HL-60/S4 treated with retinoic acid at 250 ng/mL for 4 days and 3 days (cell line): ENCODE results near the gene PRRG1.
"Not testable (repeated sequence)": the region's sequence is repeated elsewhere in the genome, so short reads cannot be mapped to it uniquely, and the experiment has no call there.

Experiments
- in situ Hi-C: fragments of 300-500 bp; cut with MboI; formaldehyde crosslinking; loops from 2 replicates; pipeline ENCODE4 v1.7.0; 2022; ENCODE audit warnings: low sequenced_read_pairs

The PRRG1 gene

DNA sequence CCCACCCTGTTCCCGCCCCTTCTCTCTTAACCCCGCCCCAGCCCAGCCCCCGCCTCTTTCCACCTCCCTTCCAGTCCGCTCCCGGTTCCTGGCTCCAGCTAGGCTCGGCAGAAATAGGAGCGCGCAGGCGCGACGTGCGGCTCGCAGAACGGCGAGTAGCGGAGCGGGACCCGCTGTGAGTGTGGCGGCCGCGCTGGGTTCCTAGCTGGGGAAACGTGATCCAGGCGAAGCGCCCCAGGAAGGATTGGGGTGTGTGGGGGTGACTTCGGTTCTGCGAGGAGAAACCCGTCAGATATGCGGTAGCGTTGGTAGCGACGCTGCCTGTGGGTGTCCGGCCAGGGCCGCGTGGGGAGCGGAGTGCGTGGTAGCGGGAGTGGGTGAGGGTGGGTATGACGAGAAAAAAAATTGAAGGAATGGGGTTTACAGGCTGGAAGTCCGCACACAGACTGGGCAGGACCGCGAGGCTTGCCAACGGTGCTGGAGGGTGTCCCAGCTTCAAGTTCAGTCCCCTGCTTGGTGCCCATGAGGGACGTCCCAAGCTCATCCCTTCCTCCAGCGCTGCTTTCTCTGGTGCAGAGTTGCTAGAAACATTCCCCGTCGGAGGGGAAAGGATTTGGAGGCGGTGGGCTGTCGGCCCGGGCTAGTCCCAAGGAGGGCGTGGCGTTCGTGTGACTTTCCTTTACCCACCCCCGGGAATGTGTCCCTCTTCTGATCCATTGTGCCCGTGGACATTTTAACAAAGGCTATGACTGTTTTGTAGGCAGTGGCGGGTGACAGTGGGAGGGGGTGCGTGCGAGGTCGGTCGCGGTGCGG is at the start of gene PRRG1:
TSS of gene PRRG1 (plus strand) at position 144 of the 813 bp plus-strand sequence. CDS start 56,886 bp downstream, outside the sequence.
- in situ Hi-C loops: no loop called here

DNA sequence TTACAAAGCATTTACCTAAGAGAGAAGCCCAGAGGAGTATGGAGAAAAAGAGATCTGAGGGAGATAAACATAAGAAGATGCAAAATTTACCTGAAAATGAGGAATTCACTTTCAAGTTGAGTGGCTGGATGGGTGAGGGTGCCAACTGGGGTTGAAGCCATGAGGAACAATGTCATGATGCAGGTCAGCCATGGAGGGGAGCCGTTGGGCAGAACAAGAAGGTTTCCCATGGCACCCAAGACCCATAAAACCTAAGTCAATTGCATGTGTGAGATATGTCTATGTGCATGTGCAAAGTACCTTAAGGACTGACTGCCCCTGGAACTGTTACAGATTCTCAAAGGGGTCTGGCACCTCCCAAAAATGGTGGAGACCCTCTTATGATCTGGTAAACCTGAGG is 46.6 kb upstream of the PRRG1 start:
- in situ Hi-C loops: no loop called here

DNA sequence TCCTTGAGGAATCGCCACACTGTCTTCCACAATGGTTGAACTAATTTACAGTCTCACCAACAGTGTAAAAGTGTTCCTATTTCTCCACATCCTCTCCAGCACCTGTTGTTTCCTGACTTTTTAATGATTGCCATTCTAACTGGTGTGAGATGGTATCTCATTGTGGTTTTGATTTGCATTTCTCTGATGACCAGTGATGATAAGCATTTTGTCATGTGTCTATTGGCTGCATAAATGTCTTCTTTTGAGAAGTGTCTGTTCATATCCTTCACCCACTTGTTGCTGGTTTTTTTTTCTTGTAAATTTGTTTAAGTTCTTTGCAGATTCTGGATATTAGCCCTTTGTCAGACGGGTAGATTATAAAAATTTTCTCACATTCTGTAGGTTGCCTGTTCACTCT is 43.9 kb upstream of the PRRG1 start:
- in situ Hi-C loops: not testable (repeated sequence)

DNA sequence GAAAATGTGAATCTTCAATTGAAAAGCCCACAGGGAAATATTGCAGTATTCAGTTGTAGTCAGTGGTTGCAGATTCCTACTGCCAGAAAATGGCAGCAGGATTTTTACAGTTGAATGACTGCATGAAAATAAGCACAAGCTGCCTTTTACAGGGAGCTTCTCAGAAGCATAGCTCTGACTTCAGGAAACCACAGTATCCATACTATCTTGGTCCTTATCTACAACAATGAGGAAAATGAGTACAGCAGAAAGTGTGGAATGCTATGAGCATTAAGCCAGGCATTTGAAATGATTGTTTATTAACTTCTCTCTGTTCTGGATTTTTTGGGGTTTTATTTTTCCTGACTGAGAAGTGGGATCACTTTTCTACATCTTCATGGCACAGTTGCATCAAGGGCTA is 34.6 kb upstream of the PRRG1 start:
- in situ Hi-C loops: no loop called here

DNA sequence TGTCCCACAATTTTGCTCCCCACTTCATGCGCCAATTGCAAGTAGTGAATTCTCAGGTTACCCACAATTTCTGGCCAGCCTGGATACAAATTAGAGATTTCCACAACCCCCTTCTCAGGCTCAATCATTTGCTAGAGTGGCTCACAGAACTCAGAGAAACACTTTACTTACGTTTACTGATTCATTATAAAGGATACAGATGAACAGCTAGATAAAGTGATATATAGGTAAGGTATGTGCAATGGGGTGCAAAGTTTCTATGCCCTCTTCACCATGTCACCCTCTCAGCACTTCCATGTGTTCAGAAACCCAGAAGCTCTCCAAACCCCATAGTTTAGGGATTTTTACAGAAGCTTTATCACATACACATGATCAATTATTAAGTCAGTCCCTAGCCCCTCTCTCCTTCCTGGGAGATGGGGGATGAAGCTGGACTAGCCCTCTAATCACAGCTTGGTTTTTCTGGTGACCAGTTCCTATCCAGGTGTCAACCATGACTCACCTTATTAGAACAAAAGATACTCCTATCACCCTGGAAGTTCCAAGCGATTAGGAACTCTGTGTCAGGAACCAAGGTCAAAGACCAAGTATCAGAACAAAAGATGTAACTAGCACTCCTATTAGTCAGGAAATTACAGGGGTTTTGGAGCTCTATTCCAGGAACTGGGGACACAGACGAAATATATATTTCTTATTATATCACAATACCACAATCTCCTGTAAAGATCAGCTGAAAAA is 33.5 kb upstream of the PRRG1 start:
- in situ Hi-C loops: no loop called here

DNA sequence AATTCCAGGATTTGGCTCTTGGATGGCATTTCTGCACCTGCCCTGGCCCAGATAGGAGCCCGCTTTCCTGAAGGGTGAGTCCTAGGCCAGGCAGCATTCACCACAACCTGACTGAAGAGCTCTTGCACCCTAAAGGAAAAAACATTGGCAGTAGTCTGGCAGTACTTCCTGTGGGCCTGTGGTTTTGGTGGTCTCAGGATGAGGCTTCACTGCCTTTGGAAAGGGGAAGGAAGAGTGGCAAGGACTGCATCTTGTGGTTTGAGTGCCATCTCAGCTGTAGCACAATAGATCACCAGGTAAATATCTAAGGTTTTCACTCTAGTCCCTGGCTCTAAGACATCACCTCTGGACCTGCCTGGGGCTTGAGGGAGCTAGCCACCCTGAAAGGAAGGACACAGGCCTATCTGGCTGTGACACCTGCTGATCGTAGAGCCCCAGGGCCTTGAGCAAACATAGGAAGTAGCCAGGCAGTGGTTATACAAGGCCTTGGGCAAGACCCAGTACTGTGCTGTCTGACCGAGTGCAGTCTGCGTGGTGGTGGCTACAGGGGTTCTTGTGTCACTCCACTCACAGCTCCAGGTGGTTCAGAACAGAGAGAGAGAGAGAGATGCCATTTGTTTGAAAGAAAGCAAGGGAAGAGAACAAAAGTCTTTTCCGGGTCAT is 28.5 kb upstream of the PRRG1 start:
- in situ Hi-C loops: no loop called here

DNA sequence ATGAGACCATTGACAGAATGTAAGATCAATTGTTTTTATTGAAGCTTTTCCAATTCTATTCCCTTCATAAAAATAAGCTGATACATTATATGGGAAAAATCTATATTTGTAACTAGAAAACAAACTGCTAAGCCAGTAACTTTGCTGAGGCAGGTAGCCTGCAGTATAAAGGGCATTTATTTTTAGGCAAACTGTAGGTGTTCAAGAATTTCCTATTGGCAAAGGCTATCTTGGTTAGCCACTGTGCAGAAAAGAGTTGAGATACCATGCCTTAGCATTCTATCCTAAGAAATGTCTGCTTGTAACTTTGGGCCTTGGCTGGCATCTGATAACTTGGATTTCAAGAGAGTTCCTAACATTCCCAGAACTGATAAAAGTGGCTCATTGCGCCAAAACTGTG is 18.5 kb upstream of the PRRG1 start:
- in situ Hi-C loops: no loop called here

DNA sequence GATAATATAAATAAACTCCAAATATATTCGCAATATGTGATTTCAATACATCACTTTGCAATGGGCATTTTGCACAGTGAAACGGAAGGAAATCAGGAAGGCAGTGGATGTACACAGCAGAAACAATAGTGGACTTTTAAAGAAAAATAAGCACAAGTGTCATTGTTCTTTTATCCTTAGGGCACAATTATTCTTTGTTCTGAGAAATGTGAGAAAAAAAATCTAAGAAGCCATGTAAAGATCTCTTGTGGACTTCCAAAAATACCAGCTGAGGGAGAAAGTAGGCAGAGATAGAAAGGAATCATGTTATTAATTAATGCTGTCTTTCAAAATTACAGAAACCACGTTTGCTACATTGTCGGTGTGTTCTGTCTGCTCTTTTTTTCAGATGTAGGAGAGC is 17.6 kb upstream of the PRRG1 start:
- in situ Hi-C loops: no loop called here

DNA sequence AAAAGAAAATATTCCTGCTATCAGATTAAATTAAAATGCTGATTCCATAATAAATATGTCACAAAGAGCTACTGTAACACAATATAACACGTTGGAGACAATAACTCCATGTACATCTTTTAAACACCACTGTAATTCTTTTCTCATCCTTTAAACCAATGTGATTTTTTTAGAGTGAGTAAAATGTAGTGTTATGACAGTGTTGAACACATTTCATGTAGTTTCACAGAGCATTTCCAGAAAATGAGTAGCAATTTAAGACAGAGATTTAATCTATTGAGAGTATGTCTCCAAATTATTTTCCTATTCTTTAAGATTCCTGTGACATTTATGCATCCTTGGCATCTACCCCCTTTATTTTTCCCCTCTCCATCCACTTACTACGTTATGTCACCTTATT is 17.1 kb upstream of the PRRG1 start:
- in situ Hi-C loops: no loop called here

DNA sequence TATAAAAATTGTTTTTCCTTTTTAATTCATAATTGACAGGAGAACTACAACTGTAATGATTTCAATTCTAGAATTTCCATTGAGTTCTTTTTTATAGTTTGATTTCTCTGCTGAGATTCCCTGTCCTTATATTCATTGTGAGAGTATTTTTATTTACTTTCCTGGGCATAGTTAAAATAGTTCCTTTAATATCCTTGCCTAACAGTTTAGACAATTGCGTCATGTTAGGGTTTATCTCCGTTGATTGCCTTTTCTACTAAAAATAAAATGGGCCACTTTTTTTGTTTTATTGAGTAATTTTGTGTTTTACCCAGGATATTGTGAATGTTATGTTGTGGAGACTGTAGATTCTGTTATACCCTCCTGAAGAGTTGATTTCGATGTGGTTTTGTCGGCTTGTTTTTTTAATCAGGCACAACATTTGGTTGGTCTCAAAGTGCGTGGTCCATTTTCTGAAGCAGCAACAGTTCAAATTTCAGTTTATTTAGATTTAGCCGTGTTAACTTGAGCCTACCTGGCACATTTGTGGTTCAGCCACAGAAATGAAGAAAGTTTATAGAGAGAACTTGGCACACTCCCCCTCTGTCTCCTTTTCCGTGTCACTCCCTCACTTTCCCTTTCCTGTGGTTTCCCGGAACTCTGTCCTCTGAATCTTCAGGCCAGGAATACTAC is 16.0 kb upstream of the PRRG1 start:
- in situ Hi-C loops: no loop called here

DNA sequence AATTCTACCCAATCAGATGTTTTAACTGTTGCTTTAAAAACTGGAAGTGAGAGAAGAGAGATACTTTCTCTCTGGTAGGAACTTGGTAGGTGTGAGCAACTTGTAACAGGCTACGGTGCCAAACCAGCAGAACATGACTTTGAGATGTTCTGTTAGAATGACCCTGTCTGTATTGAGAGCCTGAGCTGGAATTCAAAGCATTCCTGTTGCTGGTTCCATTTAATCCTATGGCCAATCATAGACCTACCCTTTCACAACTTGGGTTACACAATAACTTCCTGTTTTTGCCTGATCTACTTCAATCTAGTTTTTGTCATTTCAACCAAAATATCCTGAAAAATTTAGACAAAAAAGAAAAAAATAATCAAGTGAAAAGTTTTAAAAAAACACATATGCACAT is 1.7 kb upstream of the PRRG1 start:
- in situ Hi-C loops: no loop called here

DNA sequence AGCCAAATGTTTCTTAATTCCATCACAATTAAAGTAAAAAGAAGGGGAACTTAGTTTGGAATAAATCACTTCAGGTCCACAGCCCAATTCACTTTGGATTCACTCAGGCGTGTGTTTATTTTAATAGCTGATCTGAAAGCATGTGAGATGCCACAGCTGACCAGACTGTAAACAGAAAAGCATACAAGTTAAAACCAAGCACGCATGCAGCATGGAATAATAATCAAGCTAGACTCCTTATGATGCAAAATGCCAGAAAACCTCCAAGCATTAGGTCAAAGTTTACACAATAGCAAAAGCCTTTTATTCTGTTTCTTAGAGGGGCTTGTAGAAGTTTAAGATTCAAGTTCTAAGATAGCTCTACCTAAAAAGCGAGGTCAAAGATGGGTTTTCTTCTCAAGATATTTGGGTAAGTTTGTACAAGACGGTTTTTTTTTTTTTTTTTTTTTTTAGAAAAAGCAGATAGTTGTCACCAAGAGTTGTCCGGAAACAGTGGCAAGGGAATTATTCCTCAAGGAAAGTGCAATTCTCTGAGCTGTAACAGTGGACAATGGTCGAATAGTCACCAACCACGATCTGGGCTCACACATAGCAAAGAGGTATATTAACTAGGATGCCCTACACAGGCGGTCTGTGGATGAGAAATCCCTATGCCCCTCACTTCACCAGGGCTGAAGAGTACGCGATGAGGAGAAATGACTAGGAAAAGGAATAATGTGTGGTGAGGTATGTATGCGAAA is 763 bp upstream of the PRRG1 start:
- in situ Hi-C loops: no loop called here

DNA sequence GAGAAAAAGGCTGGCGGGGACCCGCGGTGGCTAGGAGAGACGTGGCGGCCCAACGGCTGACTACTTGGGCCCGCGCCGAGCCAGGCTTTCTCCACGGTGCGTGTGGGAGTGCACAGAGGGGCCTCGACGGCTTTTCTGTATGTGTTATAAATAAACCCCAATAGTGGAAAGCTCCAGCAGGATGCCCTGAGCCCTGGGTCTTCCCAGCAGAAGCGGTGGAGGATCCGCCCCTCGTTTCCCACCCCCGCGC is 268 bp upstream of the PRRG1 start:
- in situ Hi-C loops: no loop called here

DNA sequence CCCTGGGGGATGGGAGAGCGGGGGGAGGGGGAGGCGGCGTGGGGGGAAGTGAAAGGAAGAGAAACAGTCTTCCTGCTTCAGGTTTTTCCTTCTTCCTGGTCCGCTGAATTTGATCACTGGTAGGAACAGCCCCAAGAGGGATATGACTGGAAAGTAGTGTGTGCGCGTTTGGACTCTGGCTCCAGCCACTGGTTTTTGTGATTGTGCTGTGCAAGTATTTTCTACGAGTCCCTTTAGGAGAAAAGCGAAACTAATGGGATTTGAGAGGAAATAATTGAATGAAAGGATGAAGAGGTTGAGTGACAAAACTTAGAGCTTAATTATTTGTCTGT is 836 bp downstream of the PRRG1 start:
- in situ Hi-C loops: no loop called here

DNA sequence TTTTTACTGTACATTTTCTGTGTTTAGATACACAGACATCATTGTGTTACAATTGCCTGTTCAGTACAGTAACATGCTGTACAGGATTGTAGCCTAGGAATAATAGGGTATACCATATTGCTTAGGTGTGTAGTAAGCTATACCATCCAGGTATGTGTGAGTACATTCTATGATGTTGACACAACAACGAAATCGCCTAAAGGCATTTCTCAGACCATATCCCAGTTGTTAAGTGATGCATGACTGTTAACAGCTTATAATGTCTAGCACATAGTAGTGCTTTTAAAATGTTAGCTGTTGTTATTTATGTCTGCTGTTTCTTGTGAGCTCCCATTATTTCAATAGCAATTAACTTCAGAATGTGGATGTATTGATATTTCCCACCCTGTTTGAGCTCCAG is 4.5 kb downstream of the PRRG1 start:
- in situ Hi-C loops: no loop called here

DNA sequence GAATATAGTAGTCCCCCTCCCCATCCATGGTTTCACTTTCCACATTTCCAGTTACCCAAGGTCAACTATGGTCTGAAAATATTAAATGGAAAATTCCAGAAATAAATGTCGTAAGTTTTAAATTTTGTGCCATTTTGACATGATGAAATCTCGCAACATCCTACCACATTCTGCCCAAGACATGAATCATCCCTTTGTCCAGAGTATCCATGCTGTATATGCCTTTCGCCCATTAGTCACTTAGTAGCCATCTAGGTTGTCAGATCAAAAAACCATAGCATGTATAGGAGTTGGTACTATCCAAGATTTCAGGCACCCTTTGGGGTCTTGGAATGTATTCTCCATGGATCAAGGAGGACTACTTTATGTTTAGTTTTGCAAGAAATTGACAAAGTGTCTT is 8.3 kb downstream of the PRRG1 start:
- in situ Hi-C loops: no loop called here

DNA sequence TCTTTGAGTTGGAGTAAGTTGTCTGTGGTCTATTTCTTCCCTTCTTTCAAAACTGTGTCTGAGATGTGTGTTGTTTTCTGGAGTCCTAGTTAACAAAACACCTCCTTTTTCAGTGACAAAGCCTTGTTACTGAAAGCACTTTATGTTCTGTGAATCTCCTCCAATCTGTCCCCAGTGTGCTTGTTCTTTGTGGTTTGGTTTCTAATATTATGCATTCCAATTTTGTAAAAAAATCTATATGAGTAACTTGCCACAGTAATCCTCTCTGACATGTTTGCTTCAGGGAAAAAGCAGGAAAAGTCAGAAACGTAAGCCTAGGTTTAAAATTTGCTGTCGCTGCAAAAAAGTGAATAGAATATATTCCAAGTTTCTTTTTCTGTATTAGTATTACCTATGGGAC is 12.4 kb downstream of the PRRG1 start:
- in situ Hi-C loops: no loop called here

DNA sequence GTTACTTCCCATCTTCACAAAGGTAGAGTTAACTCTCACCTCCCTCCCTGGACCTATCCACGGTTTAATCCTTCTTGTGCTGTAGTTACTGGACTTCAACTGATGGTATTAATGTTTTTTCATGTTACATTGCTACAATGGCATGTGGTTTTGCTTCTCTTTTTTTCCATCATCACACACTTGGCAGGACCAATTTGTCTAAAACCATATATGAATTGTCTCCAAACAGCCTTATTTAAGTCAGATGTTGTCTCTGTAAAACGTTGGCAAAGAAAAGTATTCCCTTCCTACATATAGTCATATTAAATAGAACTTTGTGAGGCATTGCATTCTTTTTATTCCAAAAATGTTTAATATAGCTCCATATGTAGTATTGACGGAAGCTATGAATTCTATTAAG is 15.5 kb downstream of the PRRG1 start:
- in situ Hi-C loops: no loop called here

DNA sequence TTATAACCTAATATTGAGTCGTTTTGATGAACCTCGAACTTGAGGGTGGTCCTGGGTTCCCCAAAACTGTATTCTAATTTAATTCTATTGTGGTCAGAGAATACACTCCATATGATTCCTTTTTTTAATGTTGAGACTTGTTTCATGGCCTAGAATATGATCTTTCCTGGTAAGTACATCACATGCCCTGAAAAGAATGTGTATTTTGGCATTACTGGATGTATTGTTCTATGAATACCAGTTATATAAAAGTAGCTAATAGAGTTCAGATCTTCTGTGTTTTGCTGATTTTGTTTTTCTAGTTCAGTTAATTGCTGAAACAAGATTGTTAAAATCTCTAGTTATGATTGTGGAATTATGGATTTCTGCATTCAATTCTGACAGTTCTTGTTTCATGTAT is 18.8 kb downstream of the PRRG1 start:
- in situ Hi-C loops: no loop called here

DNA sequence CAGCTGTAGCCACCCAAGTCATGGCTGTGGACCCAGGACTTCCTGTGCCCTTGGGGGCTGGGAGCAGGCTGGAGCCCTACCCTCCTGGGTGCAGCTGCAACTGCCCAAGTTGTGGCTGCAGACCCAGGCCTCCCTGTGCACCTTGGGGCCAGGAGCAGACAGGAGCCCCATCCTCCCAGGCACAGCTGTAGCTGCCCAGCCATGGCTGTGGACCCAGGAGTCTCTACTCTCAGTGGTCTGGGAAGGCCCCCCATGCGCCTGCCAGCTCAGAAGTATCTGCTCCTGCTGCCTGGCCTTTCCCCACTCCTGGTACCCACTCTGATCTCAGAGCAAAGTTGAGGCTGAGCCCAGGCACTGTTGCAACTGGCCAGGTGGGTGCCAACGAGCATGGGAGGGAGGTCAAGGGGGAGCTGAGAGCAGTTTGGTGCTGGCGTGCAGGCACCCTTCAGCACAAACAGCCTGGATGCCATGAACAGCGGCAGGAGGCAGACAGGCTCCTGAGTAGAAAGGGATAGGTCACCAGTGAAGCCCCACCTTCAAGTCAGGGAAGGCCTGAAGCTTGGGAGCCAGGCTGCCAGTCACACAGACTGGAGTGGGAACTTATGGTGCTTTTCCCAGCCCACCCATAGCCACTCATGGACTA is 21.5 kb downstream of the PRRG1 start:
- in situ Hi-C loops: no loop called here

DNA sequence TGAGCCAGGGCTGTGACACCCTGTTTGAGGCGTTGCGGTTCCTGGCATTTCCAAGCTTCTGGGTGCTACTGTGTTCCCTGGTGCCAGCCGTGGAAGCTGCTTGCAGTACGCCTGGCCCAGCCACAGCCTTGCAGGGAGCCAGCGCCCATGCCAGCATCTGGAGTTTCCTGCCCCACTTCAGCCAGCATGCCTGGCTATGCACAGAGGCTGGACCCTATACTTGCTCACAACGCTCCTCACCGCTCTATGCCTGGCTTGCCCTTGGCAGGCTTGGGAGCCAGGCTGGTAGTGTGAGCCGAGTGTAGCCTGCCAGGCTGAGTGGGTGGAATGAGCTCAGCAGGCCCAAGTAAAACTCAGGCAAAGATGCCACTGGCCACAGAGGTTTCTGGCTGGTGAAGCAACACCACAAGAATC is 22.4 kb downstream of the PRRG1 start:
- in situ Hi-C loops: no loop called here
